Glutamatergic neuron (in vitro differentiated cells): ENCODE data around the gene ESD. TPM values are rescaled to one million over a fixed set of nuclear protein-coding genes. Genes with fewer than 3 reads are reported as not detected.

Experiments
- DNase-seq: peaks from one replicate; pipeline ENCODE4 v3.0.0; 2022
- H3K27ac Mint-ChIP-seq: one replicate; pipeline ENCODE4 v1.8.0; 2020; ENCODE audit warnings: mild to moderate bottlenecking, mixed read lengths, inconsistent platforms; ENCODE audit not compliant: unreplicated experiment
- H3K27me3 Mint-ChIP-seq: one replicate; pipeline ENCODE4 v1.8.0; 2020; ENCODE audit warnings: mild to moderate bottlenecking, moderate library complexity, mixed read lengths, inconsistent platforms; ENCODE audit not compliant: unreplicated experiment
- H3K36me3 Mint-ChIP-seq: one replicate; pipeline ENCODE4 v1.8.0; 2020; ENCODE audit warnings: mild to moderate bottlenecking, mixed read lengths, inconsistent platforms; ENCODE audit not compliant: unreplicated experiment
- H3K4me1 Mint-ChIP-seq: one replicate; pipeline ENCODE4 v1.8.0; 2020; ENCODE audit warnings: mild to moderate bottlenecking, low read depth, mixed read lengths, inconsistent platforms; ENCODE audit not compliant: unreplicated experiment
- H3K4me3 Mint-ChIP-seq: one replicate; pipeline ENCODE4 v1.8.0; 2020; ENCODE audit warnings: mild to moderate bottlenecking, mixed read lengths, inconsistent platforms; ENCODE audit not compliant: unreplicated experiment
- H3K9me3 Mint-ChIP-seq: one replicate; pipeline ENCODE4 v1.8.0; 2020; ENCODE audit warnings: mild to moderate bottlenecking, moderate library complexity, mixed read lengths, inconsistent platforms; ENCODE audit not compliant: unreplicated experiment
- total RNA-seq: library from RNA; stranded (reverse); fragmentation: NEBNext Ultra II Directional; extraction: Animal tissue kit (Norgen Biotek cat#: 25700); gene quantifications from one replicate; pipeline ENCODE4 v1.2.1, GENCODE V29; 2021; ENCODE audit not compliant: unreplicated experiment
- TF ChIP-seq, protein P1 (sequence below): fragments of 200-600 bp; sonication (generic); IDR thresholded peaks from one replicate; pipeline ENCODE4 v1.5.0; 2021; ENCODE audit not compliant: partially characterized antibody, unreplicated experiment

Gene ESD
- total RNA-seq, 1 donor from 2014 or later: 90.4 TPM

DNA sequence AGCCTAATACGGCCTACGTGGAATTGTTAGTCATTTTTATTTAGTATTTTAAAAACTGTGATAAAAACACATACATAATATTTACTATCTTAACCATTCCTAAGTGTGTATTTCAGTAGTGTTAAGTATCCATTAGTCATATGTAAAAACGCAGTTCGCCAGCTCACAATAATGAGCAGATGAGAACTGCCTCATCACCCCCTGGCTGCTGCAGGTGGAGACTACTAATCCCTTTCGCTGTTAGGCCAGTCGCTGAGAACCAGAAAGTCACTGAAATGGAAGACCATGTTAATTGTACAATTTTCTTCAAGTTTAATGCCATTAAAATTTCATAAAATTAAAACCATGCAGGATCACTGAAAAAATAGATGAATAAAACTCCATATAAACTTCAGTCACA, 1.6 kb downstream of the ESD start:
- peaks cover 11% of the 10 kb centered on the region for H3K9me3 Mint-ChIP-seq
- no peaks in the 10 kb centered on the region for H3K36me3 Mint-ChIP-seq
- no peak overlapping the region for H3K27ac Mint-ChIP-seq
- TF ChIP-seq, protein P1, sequence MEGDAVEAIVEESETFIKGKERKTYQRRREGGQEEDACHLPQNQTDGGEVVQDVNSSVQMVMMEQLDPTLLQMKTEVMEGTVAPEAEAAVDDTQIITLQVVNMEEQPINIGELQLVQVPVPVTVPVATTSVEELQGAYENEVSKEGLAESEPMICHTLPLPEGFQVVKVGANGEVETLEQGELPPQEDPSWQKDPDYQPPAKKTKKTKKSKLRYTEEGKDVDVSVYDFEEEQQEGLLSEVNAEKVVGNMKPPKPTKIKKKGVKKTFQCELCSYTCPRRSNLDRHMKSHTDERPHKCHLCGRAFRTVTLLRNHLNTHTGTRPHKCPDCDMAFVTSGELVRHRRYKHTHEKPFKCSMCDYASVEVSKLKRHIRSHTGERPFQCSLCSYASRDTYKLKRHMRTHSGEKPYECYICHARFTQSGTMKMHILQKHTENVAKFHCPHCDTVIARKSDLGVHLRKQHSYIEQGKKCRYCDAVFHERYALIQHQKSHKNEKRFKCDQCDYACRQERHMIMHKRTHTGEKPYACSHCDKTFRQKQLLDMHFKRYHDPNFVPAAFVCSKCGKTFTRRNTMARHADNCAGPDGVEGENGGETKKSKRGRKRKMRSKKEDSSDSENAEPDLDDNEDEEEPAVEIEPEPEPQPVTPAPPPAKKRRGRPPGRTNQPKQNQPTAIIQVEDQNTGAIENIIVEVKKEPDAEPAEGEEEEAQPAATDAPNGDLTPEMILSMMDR: no peak
- H3K4me3 Mint-ChIP-seq: no peak overlapping the region
- no peak for DNase-seq
- peaks cover 9% of the 10 kb centered on the region for H3K4me1 Mint-ChIP-seq
- peaks cover 2% of the 10 kb centered on the region for H3K27me3 Mint-ChIP-seq

GRCh38 chr13:46783504-46783903, 13.5 kb downstream of the ESD start:
- H3K4me3 Mint-ChIP-seq: no peak overlapping the region
- no peak for DNase-seq
- H3K36me3 Mint-ChIP-seq: no peaks in the 10 kb centered on the region
- no peaks in the 10 kb centered on the region for H3K9me3 Mint-ChIP-seq
- H3K4me1 Mint-ChIP-seq: no peaks in the 10 kb centered on the region
- TF ChIP-seq, protein P1: no peak
- H3K27me3 Mint-ChIP-seq: no peaks in the 10 kb centered on the region
- no peak overlapping the region for H3K27ac Mint-ChIP-seq

DNA sequence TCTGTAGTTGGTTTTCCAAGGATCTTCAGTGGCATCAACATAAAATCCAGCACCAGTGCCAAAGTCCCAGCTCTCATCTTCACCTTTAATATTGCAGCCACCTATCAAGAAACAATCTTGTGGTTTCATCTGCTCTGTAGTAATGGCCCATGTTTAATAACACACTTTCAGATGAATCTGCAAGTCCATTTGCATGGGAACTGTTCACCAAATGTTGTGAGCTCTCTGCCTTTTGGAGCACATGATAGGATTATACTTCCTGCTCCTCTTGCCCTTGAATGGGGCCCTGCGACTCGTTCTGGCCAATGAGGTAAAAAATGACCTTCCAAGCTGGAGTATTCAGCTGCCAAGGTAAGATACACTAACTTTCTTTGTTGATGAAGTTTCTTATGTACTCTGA, 14.3 kb downstream of the ESD start:
- no peaks in the 10 kb centered on the region for H3K4me1 Mint-ChIP-seq
- no peaks in the 10 kb centered on the region for H3K27me3 Mint-ChIP-seq
- no peak overlapping the region for H3K4me3 Mint-ChIP-seq
- no peaks in the 10 kb centered on the region for H3K9me3 Mint-ChIP-seq
- TF ChIP-seq, protein P1: no peak
- H3K36me3 Mint-ChIP-seq: no peaks in the 10 kb centered on the region
- no peak overlapping the region for H3K27ac Mint-ChIP-seq
- no peak for DNase-seq

GRCh38 chr13:46782066-46782465, 14.9 kb downstream of the ESD start:
- no peak overlapping the region for H3K4me3 Mint-ChIP-seq
- no peak for DNase-seq
- H3K27me3 Mint-ChIP-seq: no peaks in the 10 kb centered on the region
- H3K36me3 Mint-ChIP-seq: no peaks in the 10 kb centered on the region
- TF ChIP-seq, protein P1: no peak
- H3K4me1 Mint-ChIP-seq: no peaks in the 10 kb centered on the region
- H3K9me3 Mint-ChIP-seq: no peaks in the 10 kb centered on the region
- H3K27ac Mint-ChIP-seq: no peak overlapping the region

DNA sequence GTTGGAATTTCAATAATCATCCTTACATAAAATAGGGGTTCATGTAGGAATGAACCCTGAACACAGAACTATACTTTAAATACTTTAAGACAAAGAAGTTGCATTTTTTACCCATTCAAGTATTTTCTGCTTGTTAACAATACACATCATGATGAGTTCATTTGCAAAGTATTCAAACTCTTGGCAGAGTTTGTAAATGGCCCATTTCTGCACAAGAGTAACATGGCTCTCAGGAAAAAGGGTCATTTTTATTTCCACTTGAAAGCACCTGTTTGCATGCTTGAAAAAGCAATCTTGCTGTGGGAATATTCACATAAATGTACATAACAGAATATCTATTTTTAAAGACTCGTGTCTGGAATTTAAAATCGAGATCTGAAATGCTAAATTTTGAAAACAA, 18.1 kb downstream of the ESD start:
- Mint-ChIP-seq H3K27ac (no peak overlapping the region), H3K36me3 (no peaks in the 10 kb centered on the region), H3K9me3 (no peaks in the 10 kb centered on the region), H3K4me1 (no peaks in the 10 kb centered on the region), H3K27me3 (no peaks in the 10 kb centered on the region), H3K4me3 (no peak overlapping the region)
- TF ChIP-seq, protein P1: no peak
- no peak for DNase-seq
